Mammary epithelial cell (primary cell): Measurements from ENCODE around the gene NAA10.

Experiments used
- EZH2 ChIP-seq: IDR thresholded peaks from 2 replicates; pipeline ENCODE4 v1.6.1; 2012; ENCODE audit warnings: low read length, inconsistent platforms, borderline replicate concordance
- TF ChIP-seq, protein P1 (sequence below), 2 donors: IDR thresholded peaks in 1 of 2; conservative IDR thresholded peaks in 1 of 2; 2 replicates each; pipeline ENCODE4 v1.5.1; 2011 to 2012; ENCODE audit warnings: inconsistent platforms in 2 of 2, low read length in 2 of 2, mild to moderate bottlenecking in 2 of 2, control low read depth in 1 of 2, low read depth in 1 of 2; ENCODE audit not compliant: insufficient read depth in 1 of 2; ENCODE audit errors: extremely low read depth in 1 of 2

DNA sequence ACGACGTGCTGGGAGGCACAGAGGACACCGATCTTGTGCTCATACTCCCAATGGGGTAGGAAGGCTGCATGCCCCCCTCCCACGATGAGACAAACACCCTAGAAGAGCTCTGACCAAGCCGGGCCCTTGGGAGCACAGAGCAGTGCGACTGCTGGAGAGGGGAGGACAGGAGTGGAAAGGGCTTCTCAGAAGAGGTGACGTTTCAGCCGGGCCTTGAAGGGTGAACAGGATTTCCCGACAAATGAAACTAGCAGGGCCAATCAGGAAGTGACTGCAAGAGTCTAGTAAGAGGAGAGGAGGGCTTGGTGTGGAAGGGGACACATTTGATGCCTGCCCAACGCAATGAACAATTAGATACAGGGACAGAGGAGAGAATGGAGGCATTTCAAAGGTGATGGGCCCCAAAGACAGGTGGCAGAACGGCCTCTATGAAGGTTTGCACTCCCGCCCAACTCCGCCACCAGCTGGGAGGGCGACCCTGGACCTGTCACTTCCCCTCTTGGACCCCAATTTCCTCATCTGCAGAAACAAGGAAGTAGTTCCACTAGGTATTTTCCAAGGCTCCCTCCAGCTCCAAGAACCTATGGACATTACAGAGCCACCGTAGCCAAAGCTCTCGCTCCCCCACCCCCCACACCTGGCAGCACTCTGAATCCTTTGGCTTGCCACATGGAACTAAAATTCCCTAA lies 32.8 kb upstream of the NAA10 start:
- TF ChIP-seq EZH2 = no peak
- TF ChIP-seq, protein P1, sequence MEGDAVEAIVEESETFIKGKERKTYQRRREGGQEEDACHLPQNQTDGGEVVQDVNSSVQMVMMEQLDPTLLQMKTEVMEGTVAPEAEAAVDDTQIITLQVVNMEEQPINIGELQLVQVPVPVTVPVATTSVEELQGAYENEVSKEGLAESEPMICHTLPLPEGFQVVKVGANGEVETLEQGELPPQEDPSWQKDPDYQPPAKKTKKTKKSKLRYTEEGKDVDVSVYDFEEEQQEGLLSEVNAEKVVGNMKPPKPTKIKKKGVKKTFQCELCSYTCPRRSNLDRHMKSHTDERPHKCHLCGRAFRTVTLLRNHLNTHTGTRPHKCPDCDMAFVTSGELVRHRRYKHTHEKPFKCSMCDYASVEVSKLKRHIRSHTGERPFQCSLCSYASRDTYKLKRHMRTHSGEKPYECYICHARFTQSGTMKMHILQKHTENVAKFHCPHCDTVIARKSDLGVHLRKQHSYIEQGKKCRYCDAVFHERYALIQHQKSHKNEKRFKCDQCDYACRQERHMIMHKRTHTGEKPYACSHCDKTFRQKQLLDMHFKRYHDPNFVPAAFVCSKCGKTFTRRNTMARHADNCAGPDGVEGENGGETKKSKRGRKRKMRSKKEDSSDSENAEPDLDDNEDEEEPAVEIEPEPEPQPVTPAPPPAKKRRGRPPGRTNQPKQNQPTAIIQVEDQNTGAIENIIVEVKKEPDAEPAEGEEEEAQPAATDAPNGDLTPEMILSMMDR (conservative IDR thresholded peaks at IDR 0.05 in 1 of 2, IDR thresholded peaks at IDR 0.05 in 1 of 2; ENCODE audit: extremely low read depth in 1 of 2, insufficient read depth in 1 of 2, low read depth in 1 of 2, low read length in 2 of 2) = no peak
